Left ventricle myocardium inferior (tissue), 1 donor: ENCODE measurements around the gene OPHN1. TPM values are rescaled to one million over a fixed set of nuclear protein-coding genes. Genes with fewer than 3 reads are reported as not detected.

ENCODE experiments used
- DNase-seq: peaks from one replicate; pipeline ENCODE4 v3.0.0-alpha.2; 2020
- H3K27ac ChIP-seq: fragments of 200-600 bp; replicated peaks from 2 replicates; pipeline ENCODE4 v1.8.0; 2021
- H3K27me3 ChIP-seq: fragments of 200-600 bp; 2 replicates; pipeline ENCODE4 v1.8.0; 2021; ENCODE audit warnings: low read depth
- H3K36me3 ChIP-seq: fragments of 200-600 bp; 2 replicates; pipeline ENCODE4 v1.8.0; 2021
- H3K4me1 ChIP-seq: fragments of 200-600 bp; 2 replicates; pipeline ENCODE4 v1.8.0; 2021
- H3K4me3 ChIP-seq: fragments of 200-600 bp; 2 replicates; pipeline ENCODE4 v1.8.0; 2021; ENCODE audit warnings: mild to moderate bottlenecking, moderate library complexity
- H3K9me3 ChIP-seq: fragments of 200-600 bp; replicated peaks from 2 replicates; pipeline ENCODE4 v1.8.0; 2021
- intact Hi-C: fragments of 100-400 bp; cut with micrococcal nuclease; formaldehyde crosslinking; loops from one replicate; pipeline ENCODE4 v1.11.0; 2022
- total RNA-seq: library from RNA; stranded (reverse); fragmentation: NEBNext Ultra II Directional; extraction: Animal tissue kit (Norgen Biotek cat#: 25700); gene quantifications from one replicate; pipeline ENCODE4 v1.2.1, GENCODE V29; 2021
- TF ChIP-seq, protein P1 (sequence below): fragments of 200-600 bp; IDR thresholded peaks from 2 replicates; pipeline ENCODE4 v1.8.0; 2021; ENCODE audit warnings: antibody characterized with exemption, mild to moderate bottlenecking, borderline replicate concordance
- donor health status: DM: no; HTN: yes; CAD: no; lungs with severe emphysema.

The OPHN1 gene
- total RNA-seq, 1 donor from 2014 or later, result 5.0 TPM

DNA sequence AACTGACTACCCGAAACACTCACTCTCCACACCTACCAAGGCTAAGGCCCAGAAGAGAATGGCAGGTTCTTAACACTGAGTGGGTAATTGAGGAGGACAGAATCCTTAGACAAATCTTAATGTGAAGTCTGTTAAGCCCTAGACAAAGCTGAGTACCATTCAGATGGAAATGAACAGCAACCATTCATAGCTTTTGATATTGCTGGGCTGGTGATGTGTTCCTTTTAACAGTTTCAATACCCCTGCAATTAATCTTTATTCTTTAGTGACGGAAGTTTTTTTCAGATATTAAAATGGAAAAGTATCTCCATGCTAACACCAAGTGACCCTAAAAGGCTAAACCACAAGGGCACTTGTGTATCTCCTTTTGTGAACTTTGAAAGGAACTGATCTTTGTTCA, 334.9 kb downstream of the OPHN1 start:
- peaks cover 4% of the 10 kb centered on the region for H3K9me3 ChIP-seq
- TF ChIP-seq, protein P1, sequence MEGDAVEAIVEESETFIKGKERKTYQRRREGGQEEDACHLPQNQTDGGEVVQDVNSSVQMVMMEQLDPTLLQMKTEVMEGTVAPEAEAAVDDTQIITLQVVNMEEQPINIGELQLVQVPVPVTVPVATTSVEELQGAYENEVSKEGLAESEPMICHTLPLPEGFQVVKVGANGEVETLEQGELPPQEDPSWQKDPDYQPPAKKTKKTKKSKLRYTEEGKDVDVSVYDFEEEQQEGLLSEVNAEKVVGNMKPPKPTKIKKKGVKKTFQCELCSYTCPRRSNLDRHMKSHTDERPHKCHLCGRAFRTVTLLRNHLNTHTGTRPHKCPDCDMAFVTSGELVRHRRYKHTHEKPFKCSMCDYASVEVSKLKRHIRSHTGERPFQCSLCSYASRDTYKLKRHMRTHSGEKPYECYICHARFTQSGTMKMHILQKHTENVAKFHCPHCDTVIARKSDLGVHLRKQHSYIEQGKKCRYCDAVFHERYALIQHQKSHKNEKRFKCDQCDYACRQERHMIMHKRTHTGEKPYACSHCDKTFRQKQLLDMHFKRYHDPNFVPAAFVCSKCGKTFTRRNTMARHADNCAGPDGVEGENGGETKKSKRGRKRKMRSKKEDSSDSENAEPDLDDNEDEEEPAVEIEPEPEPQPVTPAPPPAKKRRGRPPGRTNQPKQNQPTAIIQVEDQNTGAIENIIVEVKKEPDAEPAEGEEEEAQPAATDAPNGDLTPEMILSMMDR, result no peak
- H3K4me1 ChIP-seq, result no peaks in the 10 kb centered on the region
- H3K27ac ChIP-seq, result no peak overlapping the region
- H3K36me3 ChIP-seq, result peaks cover 11% of the 10 kb centered on the region
- H3K27me3 ChIP-seq, result no peaks in the 10 kb centered on the region
- H3K4me3 ChIP-seq, result no peak overlapping the region
- DNase-seq, result no peak
- intact Hi-C loops, result no loop called here

DNA sequence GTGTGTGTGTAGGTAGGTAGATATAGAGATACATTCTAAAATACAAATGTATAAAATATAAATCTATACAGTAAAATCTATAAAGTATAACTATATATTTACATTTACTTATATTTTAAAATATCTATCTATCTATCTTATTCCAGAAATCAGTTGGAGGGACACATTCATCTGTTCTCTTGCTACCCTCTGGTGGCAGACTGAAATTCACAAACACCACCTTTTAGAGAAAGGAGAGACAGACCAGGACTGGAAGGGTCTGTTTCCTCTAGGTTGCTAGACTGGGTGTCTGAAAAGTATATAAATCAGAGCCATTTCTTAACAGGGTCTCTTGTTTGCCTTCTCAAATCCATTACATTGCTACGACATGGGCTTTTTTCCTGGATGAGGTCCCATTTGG, 343.0 kb downstream of the OPHN1 start:
- intact Hi-C loops, result no loop called here
- H3K27ac ChIP-seq, result no peak overlapping the region
- TF ChIP-seq, protein P1, result peak; percentile 26

DNA sequence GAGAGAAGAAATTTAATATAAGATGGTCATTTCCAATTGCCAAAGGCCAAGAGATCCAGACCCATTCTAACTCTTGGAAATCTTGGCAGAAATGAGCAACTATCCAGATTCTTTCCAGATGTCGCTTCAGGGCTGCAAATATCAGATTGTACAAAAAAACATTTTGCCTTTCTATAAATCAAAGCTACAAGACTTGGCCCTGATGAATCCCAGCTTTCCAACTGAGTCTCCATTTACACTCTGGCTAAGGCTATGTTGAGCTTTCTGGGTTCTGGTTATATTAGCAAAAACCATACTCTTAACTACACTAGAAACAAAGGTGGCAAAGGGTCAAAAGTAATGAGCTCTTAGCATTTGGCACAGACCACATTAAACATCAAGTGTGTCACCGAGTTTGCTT, 345.8 kb downstream of the OPHN1 start:
- no peaks in the 10 kb centered on the region for H3K9me3 ChIP-seq
- intact Hi-C loops, result no loop called here
- H3K4me1 ChIP-seq, result no peaks in the 10 kb centered on the region
- TF ChIP-seq, protein P1, result no peak
- no peak overlapping the region for H3K27ac ChIP-seq
- H3K36me3 ChIP-seq, result no peaks in the 10 kb centered on the region
- no peak for DNase-seq
- H3K4me3 ChIP-seq, result no peak overlapping the region
- H3K27me3 ChIP-seq, result no peaks in the 10 kb centered on the region

More for the DNA sequence above, 343.0 kb downstream of the OPHN1 start:
- Histone ChIP-seq H3K9me3 (no peaks in the 10 kb centered on the region), H3K4me3 (no peak overlapping the region), H3K36me3 (no peaks in the 10 kb centered on the region), H3K27me3 (no peaks in the 10 kb centered on the region), H3K4me1 (no peaks in the 10 kb centered on the region)
- no peak for DNase-seq

DNA sequence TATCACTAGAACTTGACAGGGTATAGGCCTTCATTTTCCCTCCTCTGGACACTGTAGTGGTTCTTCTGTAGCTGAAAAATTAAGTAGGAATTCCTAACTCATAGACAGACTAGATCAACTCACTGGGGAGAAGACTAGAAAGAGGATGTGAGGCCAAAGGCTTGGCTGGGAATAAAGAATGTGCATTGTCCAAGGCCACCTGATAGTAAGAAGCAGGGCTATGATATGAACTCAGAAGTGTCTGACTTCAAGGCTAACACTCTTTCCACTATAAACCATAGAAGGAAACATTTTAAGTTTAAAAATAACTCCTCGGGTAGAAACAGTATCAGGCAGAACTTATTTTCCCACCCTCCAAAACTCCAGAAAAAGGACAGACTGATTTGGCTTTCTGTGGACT, 346.6 kb downstream of the OPHN1 start:
- no peaks in the 10 kb centered on the region for H3K27me3 ChIP-seq
- no peaks in the 10 kb centered on the region for H3K36me3 ChIP-seq
- no peak for DNase-seq
- intact Hi-C loops, result no loop called here
- no peaks in the 10 kb centered on the region for H3K9me3 ChIP-seq
- peak overlapping the region; percentile 16 for H3K27ac ChIP-seq
- no peaks in the 10 kb centered on the region for H3K4me1 ChIP-seq
- TF ChIP-seq, protein P1, result no peak
- no peak overlapping the region for H3K4me3 ChIP-seq

DNA sequence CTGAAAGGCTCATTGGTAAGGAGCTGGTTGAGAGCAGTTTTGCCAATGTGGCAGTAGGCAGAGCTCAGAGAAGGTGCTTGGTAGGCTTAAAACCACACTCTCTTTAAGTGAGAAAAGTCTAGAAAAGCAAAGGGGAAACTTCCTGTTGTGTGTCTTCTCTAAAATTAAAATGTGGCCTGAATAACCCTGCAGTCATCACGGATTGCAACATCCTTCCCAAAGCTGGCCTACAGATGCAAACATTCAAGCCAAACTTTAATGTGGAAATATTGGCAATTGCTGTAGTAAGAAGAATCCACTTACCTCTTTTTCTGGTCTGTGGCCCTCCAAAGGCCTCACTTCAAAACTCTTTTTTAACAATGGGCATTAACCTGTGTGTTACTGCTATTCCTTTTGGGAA, 348.5 kb downstream of the OPHN1 start:
- DNase-seq, result no peak
- H3K4me3 ChIP-seq, result no peak overlapping the region
- TF ChIP-seq, protein P1, result no peak
- no peaks in the 10 kb centered on the region for H3K9me3 ChIP-seq
- H3K27ac ChIP-seq, result peak overlapping the region; percentile 42
- H3K36me3 ChIP-seq, result no peaks in the 10 kb centered on the region
- no peaks in the 10 kb centered on the region for H3K27me3 ChIP-seq
- intact Hi-C loops, result no loop called here
- H3K4me1 ChIP-seq, result no peaks in the 10 kb centered on the region

DNA sequence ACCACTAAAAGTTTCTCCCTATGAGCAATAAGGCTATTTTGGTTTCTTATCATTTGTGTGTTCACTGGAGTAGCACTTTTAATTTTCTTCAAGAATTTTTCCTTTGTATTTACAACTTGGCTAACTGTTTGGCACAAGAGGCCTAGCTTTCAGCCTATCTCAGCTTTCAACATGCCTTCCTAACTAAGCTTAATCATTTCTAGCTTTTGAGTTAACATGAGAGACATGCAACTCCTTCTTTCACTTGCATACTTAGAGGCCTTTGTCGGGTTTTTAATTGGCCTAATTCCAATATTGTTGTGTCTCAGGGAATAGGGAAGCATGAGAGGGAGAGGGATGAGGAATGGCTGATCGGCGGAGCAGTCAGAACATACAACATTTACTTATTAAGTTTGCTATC, 349.8 kb downstream of the OPHN1 start:
- intact Hi-C loops, result no loop called here
- H3K36me3 ChIP-seq, result no peaks in the 10 kb centered on the region
- TF ChIP-seq, protein P1, result no peak

More for the DNA sequence above, 349.8 kb downstream of the OPHN1 start:
- H3K4me1 ChIP-seq, result no peaks in the 10 kb centered on the region
- no peak overlapping the region for H3K27ac ChIP-seq
- no peak for DNase-seq
- H3K27me3 ChIP-seq, result no peaks in the 10 kb centered on the region
- H3K9me3 ChIP-seq, result no peaks in the 10 kb centered on the region
- no peak overlapping the region for H3K4me3 ChIP-seq
